ENCODE data around the gene CARS1.

Gene CARS1

DNA sequence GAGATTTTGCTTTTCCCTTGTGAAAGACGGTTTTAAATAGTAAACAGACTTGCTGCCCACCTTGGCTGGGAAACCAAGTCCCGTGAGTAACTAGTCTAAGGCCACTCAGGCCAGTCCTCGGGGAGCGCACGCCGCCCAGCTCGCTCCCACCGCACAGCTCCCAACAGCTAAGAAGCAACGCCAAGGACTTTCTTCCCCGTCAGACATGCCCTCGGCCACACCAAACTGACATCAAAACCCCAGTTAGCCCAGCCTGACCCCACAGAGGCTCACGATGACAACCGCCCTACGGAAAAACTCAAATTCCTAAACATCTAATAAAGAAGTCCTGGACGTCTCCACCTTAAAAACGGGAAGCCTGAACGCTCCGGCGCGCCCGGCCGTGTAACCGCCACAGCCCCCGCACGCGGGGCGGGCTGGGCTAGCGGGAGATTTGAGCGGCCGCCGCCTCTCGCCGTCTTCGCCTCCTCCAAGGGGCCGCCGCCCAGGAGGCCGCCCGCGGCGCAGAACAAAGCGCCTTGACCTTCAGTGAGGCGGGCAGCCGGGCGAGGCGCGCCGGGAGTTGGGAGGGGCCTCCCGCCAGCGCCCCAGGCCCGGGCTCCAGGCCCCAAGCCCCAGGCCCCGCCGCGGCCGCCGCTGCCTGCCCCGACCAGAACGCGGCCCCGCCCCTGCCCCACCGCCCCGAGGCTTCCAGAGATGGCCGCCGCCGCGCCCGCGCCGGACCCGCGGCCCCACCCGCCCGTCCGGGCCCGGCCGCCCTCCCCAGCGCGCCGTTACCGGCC is 65.6 kb downstream of the CARS1 start:
- no peak for DNase-seq (ENCODE audit: low spot score)

DNA sequence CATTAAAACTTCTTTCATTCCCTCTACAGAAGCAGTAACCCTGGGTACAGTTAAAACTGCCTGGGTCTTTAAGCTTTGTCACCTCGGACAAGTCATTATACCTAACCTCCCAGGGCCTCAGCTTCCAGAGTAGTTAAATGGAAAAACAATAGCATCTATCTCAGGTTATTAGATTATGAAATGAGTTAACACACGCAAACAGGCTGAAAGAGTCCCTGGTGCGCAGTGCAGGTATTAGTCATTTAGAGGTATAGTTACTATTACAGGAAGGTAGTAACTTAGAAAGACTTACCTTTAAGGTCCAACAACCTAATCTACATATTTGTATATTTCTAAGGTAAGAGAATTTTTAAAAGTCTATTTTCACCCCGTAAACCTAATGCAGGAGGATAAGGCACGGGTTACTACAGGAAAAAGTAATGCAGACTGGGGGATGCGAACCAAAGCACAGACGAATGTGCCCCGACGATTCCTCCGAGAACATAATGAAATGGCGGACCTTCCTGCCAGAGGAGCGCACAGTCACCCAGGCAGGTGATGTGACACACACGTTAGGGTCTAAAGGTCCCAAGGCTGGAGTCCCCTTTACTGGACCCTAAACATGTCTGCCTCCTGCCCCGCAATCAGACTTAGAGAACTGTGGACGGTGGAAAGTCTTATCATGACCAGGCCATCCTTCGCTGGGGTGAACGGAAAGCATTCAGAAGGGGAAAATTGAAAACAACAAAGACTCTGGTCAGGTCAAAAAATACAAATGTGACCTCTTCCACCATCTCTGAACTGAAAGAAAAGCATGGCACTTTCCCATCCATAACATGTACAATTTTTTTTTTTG is 66.4 kb downstream of the CARS1 start:
- DNase-seq (ENCODE audit: low spot score): no peak

DNA sequence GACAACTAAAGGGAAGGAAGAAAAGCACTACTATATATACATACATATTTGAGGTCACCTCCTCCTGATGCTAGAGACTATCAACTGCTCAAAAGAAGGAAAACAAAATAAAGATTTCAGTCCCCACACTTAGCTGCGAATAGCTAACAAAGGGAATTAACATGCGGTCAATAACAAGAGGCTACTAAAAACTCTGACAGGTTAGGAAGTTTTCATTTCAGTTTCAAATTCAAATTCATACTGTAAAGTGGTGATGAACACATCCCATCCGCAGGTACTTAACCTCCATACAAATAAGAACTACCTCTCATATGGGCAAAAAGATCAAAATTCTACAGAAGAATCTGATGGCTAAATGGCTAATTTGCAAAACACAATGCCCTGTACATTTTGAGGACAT is 67.7 kb downstream of the CARS1 start:
- no peak for DNase-seq (ENCODE audit: low spot score)

DNA sequence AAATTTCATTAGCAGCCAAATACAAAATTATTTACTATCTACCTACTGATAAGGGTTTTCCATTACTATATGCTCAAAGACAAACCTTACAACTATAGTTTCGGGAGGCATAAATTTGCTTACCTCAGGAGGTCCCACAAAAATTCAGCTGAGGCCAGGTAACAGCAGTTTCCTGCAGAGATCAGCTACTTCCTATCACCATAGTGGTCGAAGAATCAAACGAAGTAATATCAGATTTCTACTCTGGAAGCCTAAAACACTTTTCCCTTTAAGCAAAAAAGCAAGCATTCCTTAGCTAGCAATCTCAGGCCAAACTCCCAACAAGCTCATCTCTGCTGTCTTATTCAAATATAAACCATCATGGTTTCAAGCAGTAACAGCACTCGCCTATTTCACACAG is 68.2 kb downstream of the CARS1 start:
- DNase-seq (ENCODE audit: low spot score): no peak

DNA sequence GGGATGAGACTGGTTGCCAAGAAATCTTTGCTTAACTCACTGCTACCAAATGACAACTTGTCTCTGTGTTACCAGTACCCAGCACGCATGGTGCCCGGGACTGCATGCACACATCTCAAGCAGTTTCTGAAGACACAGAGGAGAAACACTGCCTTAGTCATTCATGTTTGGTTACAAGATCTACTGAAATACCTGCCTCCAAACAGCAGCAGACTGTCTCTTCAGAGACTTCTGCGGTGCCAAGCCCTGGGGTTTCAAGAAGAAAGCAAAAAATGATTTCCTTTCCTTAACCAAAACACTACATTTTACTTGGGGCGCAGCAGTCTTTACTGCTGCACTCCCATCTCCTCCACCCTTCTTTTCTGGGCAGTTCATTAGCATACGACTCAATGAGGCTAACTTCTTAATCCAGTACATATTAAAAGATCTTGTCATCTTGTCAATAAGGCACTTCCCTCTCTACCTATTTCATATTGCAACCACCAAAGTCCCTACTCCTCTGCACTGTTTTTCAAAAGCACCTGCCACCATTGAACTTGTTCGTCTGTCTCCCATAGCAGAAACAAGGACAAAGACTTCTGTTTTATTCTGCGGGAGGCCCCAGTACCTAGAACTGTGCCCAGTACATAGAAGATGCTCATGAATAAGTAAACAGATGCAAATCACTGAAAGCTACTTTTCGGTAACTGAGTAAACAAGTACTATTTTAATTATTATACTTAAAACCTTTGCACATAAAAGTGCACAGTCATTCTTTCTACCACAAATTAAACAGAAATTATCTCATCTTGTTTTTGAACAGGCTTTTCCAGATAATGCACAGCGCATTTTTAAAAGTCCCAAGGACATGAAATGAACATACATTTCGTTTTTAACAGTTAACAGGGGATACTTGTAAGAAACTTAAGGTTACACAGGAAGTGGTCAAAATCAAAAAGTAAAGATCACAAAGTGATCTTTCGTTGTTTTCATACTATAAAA is 69.1 kb downstream of the CARS1 start:
- DNase-seq (ENCODE audit: low spot score): no peak

DNA sequence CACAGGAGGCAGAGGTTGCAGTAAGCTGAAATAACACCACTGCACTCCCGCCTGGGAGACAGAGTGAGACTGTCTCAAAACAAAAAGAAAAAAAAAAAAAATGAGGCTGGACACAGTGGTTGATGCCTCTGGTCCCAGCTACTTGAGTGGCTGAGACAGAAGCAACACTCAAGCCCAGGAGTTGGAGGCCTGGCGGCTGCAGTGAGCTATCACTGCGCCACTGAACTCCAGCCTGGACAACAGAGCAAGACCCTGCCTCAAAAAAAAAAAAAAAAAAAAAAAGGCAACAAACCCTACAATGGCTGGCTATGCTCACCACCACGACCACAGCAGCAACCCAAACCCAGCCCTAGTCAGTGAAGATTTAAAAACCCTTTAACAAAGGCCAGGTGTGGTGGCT is 73.3 kb downstream of the CARS1 start:
- DNase-seq (ENCODE audit: low spot score): no peak

DNA sequence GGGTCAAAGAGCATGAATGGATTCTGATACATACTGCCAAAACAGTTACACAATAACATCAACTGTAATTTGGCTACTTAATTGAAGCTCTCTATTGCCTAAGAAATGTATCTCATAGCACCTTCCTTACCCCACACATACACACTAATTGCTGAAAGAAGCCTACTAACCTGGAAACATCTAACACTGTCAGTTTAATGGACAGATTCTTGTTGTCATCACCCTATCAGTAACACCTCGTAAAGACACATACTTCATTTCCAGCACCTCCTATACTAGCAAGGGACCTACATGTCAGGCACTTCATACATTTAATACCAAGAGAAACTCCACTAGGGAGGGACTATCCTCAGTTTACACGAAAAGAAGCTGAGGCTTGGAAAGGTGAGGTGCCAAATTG is 75.0 kb downstream of the CARS1 start:
- DNase-seq (ENCODE audit: low spot score): no peak

DNA sequence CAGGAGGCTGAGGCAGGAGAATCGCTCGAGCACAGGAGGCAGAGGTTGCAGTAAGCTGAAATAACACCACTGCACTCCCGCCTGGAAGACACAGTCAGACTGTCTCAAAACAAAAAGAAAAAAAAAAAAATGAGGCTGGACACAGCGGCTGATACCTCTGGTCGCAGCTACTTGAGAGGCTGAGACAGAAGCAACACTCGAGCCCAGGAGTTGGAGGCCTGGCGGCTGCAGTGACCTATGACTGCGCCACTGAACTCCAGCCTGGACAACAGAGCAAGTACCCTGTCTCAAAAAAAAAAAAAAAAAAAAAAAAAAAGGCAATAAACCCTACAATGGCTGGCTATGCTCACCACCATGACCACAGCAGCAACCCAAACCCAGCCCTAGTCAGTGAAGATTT is 76.1 kb downstream of the CARS1 start:
- DNase-seq (ENCODE audit: low spot score): no peak

DNA sequence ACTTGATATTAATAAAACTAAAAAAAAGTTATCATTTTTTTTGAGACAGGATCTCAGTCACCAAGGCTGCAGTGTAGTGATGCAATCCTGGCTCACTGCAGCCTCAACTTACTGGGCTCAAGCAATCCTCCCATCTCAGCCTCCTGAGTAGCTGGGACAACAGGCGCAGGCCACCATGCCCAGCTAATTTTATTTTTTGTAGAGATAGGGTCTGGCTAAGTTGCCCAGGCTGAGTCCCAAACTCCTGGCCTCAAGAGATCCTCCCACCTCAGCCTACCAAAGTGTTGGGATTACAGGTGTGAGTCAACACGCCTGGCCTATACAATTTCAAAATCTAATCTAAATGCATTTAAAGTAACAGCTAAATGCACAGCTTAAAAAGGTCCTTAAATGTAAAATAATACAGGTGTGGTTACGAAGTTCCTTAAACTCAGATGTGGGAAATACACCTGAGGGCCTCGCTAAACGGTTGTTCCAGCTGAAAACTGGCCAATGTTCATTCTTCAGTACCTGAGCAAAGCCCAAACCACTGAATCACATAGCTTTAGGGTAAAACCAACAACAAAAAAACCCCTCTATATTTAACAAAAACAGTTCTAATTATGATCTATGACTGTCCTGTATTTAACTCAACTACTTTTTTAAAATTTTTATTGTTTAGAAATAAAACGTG is 76.9 kb downstream of the CARS1 start:
- no peak for DNase-seq (ENCODE audit: low spot score)

DNA sequence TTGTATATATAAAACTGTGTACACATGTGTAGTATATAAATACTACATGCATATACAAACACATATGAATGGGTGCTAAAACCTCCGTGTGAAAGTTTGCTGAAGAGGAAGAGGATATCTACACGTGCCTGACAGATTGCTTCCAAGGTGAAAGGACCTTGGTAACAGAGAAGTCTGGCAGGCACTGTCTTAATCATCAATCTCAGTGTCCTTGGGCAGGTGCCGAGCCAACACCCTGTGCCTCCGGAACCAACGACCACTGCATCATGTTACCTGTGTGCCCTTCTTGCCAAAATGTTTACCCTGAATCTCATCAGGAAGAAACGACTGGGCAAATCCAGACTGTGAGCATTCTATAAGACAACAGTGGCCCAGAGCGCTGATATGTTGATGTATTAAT is 80.1 kb downstream of the CARS1 start:
- no peak for DNase-seq (ENCODE audit: low spot score)

DNA sequence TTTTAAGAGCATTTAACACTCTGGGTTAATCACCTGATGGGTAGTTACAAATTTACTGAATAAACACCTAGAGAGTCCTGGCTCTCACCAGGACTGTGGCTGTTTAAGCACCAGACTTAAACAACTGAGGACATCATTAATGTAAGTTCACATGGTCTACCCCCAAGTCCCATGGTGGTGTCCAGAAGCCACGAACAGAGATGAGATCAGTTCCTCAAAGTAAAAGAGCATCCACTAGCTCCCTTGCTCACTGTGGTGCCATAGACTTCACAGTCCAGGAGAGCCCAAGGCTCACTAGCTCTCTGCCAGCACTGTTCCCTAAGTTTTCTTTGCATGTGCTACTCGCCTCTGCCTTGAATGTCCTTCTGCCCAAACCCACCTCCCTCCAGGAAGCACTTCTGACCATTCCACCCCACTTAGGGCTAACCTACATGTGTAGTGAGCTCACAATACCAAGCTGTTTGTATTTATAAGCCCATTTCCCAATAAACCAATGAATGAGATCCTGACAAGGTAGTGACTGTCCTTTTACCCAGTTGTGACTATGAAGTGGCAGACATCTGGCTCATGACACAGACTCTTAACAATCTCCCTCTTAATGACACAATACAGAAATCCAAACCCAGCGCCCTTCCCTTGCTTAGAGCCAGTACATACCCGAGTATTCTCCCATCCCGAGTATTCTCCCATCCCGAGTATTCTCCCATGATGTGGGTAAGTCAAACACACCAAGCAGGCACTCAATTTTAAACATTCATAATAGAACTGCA is 80.7 kb downstream of the CARS1 start:
- DNase-seq (ENCODE audit: low spot score): no peak

DNA sequence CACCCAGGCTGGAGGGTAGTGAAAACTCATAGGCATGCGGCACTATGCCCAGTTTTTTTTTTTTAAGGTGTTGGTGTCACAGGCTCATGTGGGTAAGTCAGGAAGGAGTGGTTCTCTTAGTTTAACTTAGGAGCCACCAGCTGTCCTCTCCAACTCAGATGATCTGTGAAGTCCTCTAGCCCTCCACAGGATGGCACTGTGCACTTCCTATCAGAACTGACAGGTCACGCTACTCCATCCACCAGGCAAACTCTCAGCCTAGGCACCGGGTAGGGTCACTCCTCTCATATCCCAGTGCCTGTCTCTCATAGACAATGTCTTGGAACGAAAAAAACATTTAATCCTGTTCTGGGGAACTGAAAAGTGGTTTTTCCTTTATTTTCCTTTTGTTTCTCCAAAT is 81.6 kb downstream of the CARS1 start:
- peak; percentile 48 for DNase-seq (ENCODE audit: low spot score)

DNA sequence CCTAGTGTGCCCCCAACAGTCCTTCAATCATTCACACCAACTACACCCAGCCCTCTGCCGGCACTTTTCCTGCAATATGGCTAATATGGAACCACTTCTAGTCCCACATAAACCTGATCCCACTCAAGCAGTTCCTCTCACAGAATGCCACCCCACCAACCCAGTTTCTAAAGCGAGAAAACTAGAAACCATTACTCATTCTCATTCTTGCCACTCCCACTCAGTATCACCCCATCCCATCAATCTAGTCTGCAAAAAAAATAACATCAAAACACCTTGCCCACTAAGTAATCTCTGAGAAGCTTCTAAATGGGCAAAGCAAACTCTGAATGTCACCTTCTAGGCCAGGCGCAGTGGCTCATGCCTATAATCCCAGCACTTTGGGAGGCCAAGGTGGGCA is 83.0 kb downstream of the CARS1 start:
- no peak for DNase-seq (ENCODE audit: low spot score)

DNA sequence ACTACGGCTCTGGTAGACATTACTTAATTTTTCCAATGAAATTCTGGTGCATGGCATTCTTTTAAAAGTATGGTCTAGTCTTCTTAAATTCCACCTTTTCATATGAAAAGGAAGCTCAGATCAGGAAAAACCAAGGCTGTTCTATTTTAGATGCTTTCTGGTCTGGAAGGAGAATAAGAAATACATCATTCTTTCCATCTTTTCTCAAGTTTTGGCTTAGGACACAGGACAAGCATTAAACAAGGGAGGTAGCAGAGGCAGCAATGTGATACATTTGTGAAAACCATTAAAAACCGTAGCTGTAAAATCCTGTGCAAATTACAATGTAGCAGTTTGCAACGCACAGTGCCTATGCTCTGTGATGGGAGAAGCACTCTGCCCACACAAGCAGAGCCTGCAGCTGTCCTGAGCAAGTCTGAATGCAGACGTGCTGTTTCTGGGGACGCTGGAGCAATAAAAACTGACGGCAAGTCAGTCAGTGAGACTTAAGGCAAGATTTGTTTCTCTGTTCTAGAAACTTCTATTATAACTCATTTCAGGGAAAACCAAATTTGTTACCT is 88.8 kb downstream of the CARS1 start:
- no peak for DNase-seq (ENCODE audit: low spot score)

DNA sequence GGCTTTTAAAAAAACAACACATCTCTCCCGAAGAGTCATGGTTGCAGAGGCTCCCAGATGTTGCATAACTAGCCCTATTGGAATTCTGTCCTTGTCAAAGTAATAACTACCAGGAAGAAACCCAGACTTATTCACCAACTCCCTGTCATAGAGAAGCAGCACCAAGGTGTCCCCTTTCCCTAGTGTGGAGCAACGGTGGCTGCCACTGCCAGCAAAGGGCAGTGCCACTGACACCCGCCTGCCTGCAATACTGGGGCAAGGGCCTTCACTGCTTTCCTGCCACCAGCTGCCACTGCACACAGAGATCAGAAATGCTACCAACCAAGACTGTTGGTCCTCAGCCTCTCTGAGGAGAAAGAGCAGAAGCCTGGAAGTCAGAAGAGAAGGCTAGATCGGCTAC is 92.4 kb downstream of the CARS1 start:
- no peak for DNase-seq (ENCODE audit: low spot score)

DNA sequence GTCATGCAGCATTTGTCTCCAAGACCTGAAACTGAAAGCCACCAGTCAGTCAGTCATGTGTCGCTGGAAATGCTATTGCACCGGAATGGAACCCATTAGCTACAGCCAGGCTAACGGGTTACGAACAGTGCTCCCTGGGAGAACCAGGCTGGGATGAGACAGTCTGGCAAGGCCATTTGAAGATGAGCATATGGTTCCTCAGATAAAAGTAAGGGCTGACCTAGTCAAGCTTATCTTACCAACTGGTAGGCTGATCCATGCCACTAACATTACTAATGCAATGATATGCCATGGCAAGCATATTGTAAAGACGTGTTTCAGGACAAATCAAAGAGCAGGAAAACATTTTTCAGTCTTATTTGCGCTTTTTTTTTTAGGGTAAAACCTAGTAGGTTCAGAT is 93.5 kb downstream of the CARS1 start:
- DNase-seq (ENCODE audit: low spot score): no peak

DNA sequence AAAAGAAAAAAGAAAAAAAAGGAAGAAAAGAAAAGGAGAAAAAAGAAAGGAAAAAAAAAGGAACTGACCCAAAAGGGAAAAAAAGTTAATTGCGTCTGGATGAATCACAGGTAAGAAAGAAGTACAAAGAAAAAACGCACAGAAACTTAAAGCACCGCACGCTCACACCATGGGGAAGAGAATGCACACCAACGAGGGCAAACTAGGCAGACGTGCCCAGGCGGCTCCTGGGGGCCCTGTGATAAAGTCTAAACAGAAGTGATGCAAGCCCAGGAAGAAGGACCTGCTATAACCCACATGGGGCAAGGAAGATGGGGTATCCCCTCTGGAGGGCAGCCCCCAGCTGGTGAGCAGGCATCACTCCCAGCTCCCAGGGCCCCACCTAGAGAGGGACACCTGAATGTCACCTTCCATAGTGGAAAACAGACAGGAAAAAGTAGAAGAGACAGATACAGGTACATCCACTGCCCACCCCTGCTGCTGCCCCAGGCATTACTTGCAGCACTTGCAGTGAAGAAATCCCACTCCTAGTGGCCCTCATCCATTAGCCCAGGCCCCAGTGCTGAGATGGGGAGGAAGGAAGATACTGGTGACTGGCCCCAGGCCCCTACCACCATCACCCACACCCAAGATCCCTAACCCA is 94.0 kb downstream of the CARS1 start:
- DNase-seq (ENCODE audit: low spot score): no peak

DNA sequence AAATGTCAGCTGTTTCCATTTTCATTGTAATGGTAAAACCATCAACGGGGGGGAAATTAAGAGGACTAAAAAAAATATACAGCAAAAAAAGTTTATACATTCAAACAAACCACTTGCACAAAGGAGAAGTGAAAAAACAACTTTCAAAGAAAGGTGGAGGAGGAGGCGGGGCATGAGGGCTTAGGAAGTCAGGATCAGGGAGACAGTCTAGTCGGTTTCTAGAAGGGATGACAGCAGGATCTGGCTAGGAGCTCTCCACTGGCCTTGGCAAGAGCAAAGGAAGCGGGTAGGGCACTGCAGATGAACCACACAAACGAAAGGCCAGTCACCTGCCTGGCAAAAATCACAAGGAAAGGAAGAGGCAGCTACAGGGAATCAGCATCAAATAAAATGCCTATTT is 96.1 kb downstream of the CARS1 start:
- no peak for DNase-seq (ENCODE audit: low spot score)

DNA sequence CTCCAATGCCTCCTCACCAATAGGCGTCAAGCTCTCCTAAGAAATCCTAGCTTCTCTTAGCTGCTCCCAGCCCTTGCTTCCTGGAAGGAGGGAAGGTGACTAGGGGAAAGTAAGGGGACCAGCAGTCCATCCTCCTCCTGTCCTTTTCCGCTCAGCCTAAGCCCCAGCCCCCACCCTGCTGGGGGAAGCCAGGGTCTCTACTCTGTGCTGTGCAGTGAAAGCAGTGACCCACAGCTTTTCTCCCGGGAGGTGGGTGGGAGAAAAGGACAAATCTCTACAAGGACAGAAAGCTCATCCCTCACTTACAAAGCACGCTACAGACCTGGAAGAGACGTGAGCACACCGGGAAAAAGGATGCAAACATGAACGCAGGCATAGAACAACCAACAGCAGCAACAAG is 97.1 kb downstream of the CARS1 start:
- no peak for DNase-seq (ENCODE audit: low spot score)

DNA sequence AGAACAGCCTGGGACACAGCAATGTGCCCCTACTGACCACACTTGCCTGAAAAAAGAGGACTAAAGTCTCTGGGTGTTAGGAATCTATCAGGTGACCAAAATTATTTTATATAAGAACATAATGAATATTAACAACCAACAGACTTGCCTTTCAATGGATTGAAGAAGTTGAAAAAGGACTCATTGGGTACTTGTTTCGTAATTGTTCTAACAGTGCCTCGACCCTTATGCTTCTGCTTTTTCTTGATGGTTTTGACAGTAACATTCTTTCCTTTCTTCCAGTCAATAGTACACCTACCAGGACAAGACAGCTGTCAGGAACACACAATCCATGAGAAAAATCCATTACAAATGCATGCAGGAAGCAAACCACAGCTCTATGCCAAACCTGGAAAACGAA is 99.0 kb downstream of the CARS1 start:
- DNase-seq (ENCODE audit: low spot score): no peak
